Measurements from ENCODE around the gene TM7SF3.

GRCh38 chr12:26979733-26980132 lies 34.5 kb downstream of the TM7SF3 start:
- TF ChIP-seq CTCF (conservative IDR thresholded peaks at IDR 0.05 in 1 of 2, IDR thresholded peaks at IDR 0.05 in 1 of 2; ENCODE audit: low read depth in 1 of 2, low read length in 2 of 2) (no peak), EZH2 (IDR thresholded peaks at IDR 0.05; ENCODE audit: low read length, missing control alignments) (no peak)

Data from fibroblast of lung (primary cell).